ENCODE results near the gene TSPAN16.
A peak's percentile ranks its signal among the peaks of the same experiment; 100 is the strongest.

Gene TSPAN16

DNA sequence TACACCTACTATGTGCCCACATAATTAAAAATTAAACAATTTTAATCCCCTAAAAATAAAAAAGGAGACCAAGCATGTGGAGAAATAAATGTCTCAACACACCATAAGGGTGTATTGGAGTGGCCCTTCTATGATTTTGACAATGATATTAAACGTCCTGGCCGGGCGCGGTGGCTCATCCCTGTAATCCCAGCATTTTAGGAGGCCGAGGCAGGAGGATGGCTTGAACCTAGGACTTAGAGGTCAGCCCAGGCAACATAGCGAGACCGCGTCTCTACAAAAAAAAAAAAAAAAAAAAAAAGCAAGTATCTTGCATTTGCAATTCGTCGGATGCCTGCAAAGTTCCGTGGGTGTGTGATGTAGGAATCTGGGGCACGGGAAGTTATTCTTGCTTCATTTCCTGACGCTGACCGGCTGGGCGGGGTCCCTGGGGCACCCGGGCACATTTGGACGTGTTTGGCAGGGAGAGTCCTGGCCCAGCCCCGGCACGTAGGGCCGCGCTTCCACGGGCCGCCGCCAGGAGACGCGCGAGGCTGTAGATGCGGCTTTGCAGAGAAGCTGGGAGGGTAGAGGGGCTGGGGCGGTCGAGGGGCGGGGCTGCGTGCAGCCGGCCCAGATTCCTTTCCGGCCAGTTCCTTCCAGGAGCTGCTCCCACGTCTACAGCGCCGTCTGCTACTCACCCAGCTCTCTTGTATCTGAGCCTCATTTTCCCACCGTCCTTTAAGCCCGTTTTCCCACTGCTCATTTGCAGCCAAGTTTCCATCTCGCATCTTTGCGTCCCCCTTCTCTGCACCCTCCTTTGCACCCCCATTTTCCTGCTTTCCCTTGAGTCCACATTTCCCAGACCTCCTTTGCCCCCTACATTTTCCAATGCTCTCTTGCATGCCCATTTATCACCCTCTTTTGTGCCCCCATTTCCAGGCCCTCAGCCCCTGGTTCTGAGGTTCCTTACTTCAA lies 2.2 kb upstream of the TSPAN16 start:
- Histone ChIP-seq H3K79me2 (ENCODE audit: insufficient read depth, low read length) (no peaks in the 10 kb centered on the region), H3K9ac (ENCODE audit: low read depth, low read length) (peak overlapping the region; percentile 50), H3K36me3 (ENCODE audit: insufficient read depth, low read length) (no peaks in the 10 kb centered on the region), H3K9me3 (ENCODE audit: insufficient read depth, low read length, severe bottlenecking) (no peaks in the 10 kb centered on the region), H2AFZ (ENCODE audit: low read depth, low read length) (peak overlapping the region; percentile 89), H3K4me2 (ENCODE audit: insufficient read depth, low read length) (peak overlapping the region; percentile 63), H3K4me1 (ENCODE audit: insufficient read depth, low read length) (peaks cover 12% of the 10 kb centered on the region), H3K27ac (ENCODE audit: low read length) (peak overlapping the region; percentile 51), H4K20me1 (ENCODE audit: insufficient read depth, low read length) (no peaks in the 10 kb centered on the region), H3K27me3 (ENCODE audit: insufficient read depth, low read length, poor library complexity) (no peaks in the 10 kb centered on the region), H3K4me3 (ENCODE audit: low read depth in 1 of 2, low read length in 2 of 2) (peak overlapping the region in 1 of 2 experiments; percentile 40; a peak in 2 of 4 replicates)
- DNase-seq, result peak; percentile 93
- TF ChIP-seq, protein P1, sequence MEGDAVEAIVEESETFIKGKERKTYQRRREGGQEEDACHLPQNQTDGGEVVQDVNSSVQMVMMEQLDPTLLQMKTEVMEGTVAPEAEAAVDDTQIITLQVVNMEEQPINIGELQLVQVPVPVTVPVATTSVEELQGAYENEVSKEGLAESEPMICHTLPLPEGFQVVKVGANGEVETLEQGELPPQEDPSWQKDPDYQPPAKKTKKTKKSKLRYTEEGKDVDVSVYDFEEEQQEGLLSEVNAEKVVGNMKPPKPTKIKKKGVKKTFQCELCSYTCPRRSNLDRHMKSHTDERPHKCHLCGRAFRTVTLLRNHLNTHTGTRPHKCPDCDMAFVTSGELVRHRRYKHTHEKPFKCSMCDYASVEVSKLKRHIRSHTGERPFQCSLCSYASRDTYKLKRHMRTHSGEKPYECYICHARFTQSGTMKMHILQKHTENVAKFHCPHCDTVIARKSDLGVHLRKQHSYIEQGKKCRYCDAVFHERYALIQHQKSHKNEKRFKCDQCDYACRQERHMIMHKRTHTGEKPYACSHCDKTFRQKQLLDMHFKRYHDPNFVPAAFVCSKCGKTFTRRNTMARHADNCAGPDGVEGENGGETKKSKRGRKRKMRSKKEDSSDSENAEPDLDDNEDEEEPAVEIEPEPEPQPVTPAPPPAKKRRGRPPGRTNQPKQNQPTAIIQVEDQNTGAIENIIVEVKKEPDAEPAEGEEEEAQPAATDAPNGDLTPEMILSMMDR (IDR thresholded peaks at IDR 0.05; ENCODE audit: borderline replicate concordance, extremely low read depth, low read length, poor library complexity, severe bottlenecking), result peak; percentile 97
- no peak for TF ChIP-seq EZH2 (IDR thresholded peaks at IDR 0.05; ENCODE audit: borderline replicate concordance, low read depth, low read length, severe bottlenecking)
- peak; percentile 100 for ATAC-seq (ENCODE audit: insufficient read depth, low read depth)

- no peaks in the 10 kb centered on the region for H3K79me2 ChIP-seq (ENCODE audit: insufficient read depth, low read length)
- no peaks in the 10 kb centered on the region for H3K36me3 ChIP-seq (ENCODE audit: insufficient read depth, low read length)
- no peak overlapping the region for H3K27ac ChIP-seq (ENCODE audit: low read length)
- no peak for ATAC-seq (ENCODE audit: insufficient read depth, low read depth)
- no peak overlapping the region for H3K4me3 ChIP-seq (ENCODE audit: low read depth in 1 of 2, low read length in 2 of 2)
- no peaks in the 10 kb centered on the region for H3K27me3 ChIP-seq (ENCODE audit: insufficient read depth, low read length, poor library complexity)
- no peak overlapping the region for H3K4me2 ChIP-seq (ENCODE audit: insufficient read depth, low read length)
- H3K9ac ChIP-seq (ENCODE audit: low read depth, low read length), result no peak overlapping the region
- H3K9me3 ChIP-seq (ENCODE audit: insufficient read depth, low read length, severe bottlenecking), result no peaks in the 10 kb centered on the region
- H4K20me1 ChIP-seq (ENCODE audit: insufficient read depth, low read length), result no peaks in the 10 kb centered on the region
- H3K4me1 ChIP-seq (ENCODE audit: insufficient read depth, low read length), result peaks cover 14% of the 10 kb centered on the region
- H2AFZ ChIP-seq (ENCODE audit: low read depth, low read length), result no peak overlapping the region
- DNase-seq, result no peak
- TF ChIP-seq EZH2 (IDR thresholded peaks at IDR 0.05; ENCODE audit: borderline replicate concordance, low read depth, low read length, severe bottlenecking), result no peak
- TF ChIP-seq, protein P1 (IDR thresholded peaks at IDR 0.05; ENCODE audit: borderline replicate concordance, extremely low read depth, low read length, poor library complexity, severe bottlenecking), result no peak
Measured at GRCh38 chr19:11295180-11295579, 780 bp upstream of the TSPAN16 start.

DNA sequence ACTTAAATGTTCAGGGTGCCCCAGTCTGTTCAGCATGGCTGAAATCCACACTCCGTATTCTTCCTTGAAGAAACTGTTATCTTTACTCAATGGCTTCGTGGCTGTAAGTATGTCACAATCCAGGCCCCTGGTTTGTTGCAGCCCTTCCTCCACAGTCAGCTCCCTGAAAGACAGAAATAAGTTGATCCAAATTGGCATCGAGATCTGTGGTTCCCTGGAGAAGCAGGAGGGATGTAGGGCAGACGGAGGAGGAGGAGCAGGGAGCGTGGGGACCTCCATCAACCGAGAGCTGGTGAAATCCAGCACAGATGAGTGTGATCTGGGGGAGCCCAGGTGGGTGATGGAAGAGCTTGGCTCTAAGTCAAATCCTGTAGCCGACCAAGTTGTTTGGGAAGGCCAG lies 304 bp downstream of the TSPAN16 start:
- Histone ChIP-seq H3K9ac (ENCODE audit: low read depth, low read length) (no peak overlapping the region), H3K27ac (ENCODE audit: low read length) (no peak overlapping the region), H3K4me2 (ENCODE audit: insufficient read depth, low read length) (no peak overlapping the region), H3K79me2 (ENCODE audit: insufficient read depth, low read length) (no peaks in the 10 kb centered on the region), H4K20me1 (ENCODE audit: insufficient read depth, low read length) (no peaks in the 10 kb centered on the region), H3K4me3 (ENCODE audit: low read depth in 1 of 2, low read length in 2 of 2) (no peak overlapping the region), H3K4me1 (ENCODE audit: insufficient read depth, low read length) (peaks cover 15% of the 10 kb centered on the region), H2AFZ (ENCODE audit: low read depth, low read length) (no peak overlapping the region), H3K36me3 (ENCODE audit: insufficient read depth, low read length) (no peaks in the 10 kb centered on the region), H3K27me3 (ENCODE audit: insufficient read depth, low read length, poor library complexity) (no peaks in the 10 kb centered on the region), H3K9me3 (ENCODE audit: insufficient read depth, low read length, severe bottlenecking) (no peaks in the 10 kb centered on the region)
- no peak for TF ChIP-seq EZH2 (IDR thresholded peaks at IDR 0.05; ENCODE audit: borderline replicate concordance, low read depth, low read length, severe bottlenecking)
- TF ChIP-seq, protein P1 (IDR thresholded peaks at IDR 0.05; ENCODE audit: borderline replicate concordance, extremely low read depth, low read length, poor library complexity, severe bottlenecking), result no peak
- DNase-seq, result no peak
- no peak for ATAC-seq (ENCODE audit: insufficient read depth, low read depth)

Data from DND-41 (cell line).